A549 (cell line): Measurements from ENCODE around the gene TRMU. TPM values are rescaled to one million over a fixed set of nuclear protein-coding genes. Genes with fewer than 3 reads are reported as not detected.

ENCODE experiments used
- ATAC-seq, 2 experiments: fragments of 200-7000 bp in 1 of 2; fragments of >200 bp in 1 of 2; cut with Nextera tagmentation in 1 of 2; cut with Tn5 transposase in 1 of 2; 3 replicates each; pipeline versions ENCODE4 v1.8.0 to v1.9.1; 2018 to 2020; ENCODE audit warnings: mild to moderate bottlenecking in 1 of 2, moderate library complexity in 1 of 2
- CTCF ChIA-PET: fragments of 300-600 bp; sonication (Branson Sonifier 250); formaldehyde crosslinking; extraction: SDS; loops from one replicate; lab custom pipeline; 2021; ENCODE audit warnings: antibody characterized with exemption, inconsistent platforms; lab: Yijun Ruan, JAX
- POLR2A ChIA-PET: fragments of 350-600 bp; formaldehyde crosslinking; extraction: SDS; loops from one replicate; lab custom pipeline; 2021; ENCODE audit warnings: antibody characterized with exemption, inconsistent platforms; lab: Yijun Ruan, JAX
- DNase-seq, 2 experiments: peaks; one replicate each; pipeline versions ENCODE4 v3.0.0 to v3.0.0-alpha.2; 2011 to 2016; ENCODE audit warnings: low read depth in 1 of 2, low spot score in 1 of 2
- FAIRE-seq: peaks from 2 replicates; lab custom pipeline; 2011; peaks lifted over from hg19 to GRCh38; lab: Jason Lieb, UNC
- H3K27ac ChIP-seq, 2 experiments: fragments of >200 bp; sonication (Bioruptor Twin); formaldehyde crosslinking; 3 replicates each; pipeline ENCODE4 v1.5.1; 2016 to 2017
- H3K4me1 ChIP-seq: fragments of >200 bp; sonication (Bioruptor Twin); formaldehyde crosslinking; 3 replicates; pipeline ENCODE4 v1.6.1; 2016
- H3K4me2 ChIP-seq: fragments of >200 bp; sonication (Bioruptor Twin); formaldehyde crosslinking; 3 replicates; pipeline ENCODE4 v1.6.1; 2016
- H3K4me3 ChIP-seq: fragments of >200 bp; sonication (Bioruptor Twin); formaldehyde crosslinking; 3 replicates; pipeline ENCODE4 v1.5.1; 2016
- H3K9me3 ChIP-seq: fragments of >200 bp; sonication (Bioruptor Twin); formaldehyde crosslinking; 3 replicates; pipeline ENCODE4 v1.6.1; 2016
- BHLHE40 ChIP-seq: IDR thresholded peaks from 2 replicates; pipeline ENCODE4 v1.6.1; 2012; ENCODE audit warnings: low read depth, low read length, inconsistent platforms
- CHD2 ChIP-seq: fragments of 150-350 bp; IDR thresholded peaks from 2 replicates; pipeline ENCODE4 v1.6.1; 2014; ENCODE audit warnings: low read length; ENCODE audit not compliant: partially characterized antibody
- ELK1 ChIP-seq: fragments of 150-350 bp; IDR thresholded peaks from 2 replicates; pipeline ENCODE4 v1.6.1; 2014; ENCODE audit warnings: low read depth, mild to moderate bottlenecking, low read length
- EP300 ChIP-seq, 2 experiments: fragments of >200 bp; sonication (Bioruptor Twin); formaldehyde crosslinking; IDR thresholded peaks; 2 replicates in 1 of 2; 3 replicates in 1 of 2; pipeline ENCODE4 v1.6.1; 2016 to 2017
- ESRRA ChIP-seq: fragments of 150-350 bp; IDR thresholded peaks from 2 replicates; pipeline ENCODE4 v1.6.1; 2014; ENCODE audit warnings: mild to moderate bottlenecking, low read length, borderline replicate concordance
- FOSB ChIP-seq: fragments of 250-450 bp; sonication (Bioruptor Pico); IDR thresholded peaks from 2 replicates; pipeline ENCODE4 v1.5.0; 2020; ENCODE audit warnings: mild to moderate bottlenecking, moderate library complexity
- FOXS1 ChIP-seq: fragments of 250-450 bp; sonication (Bioruptor Pico); IDR thresholded peaks from 2 replicates; pipeline ENCODE4 v1.5.0; 2020; ENCODE audit warnings: mild to moderate bottlenecking, moderate library complexity
- HEYL ChIP-seq: fragments of 250-450 bp; sonication (Bioruptor Pico); IDR thresholded peaks from 2 replicates; pipeline ENCODE4 v1.8.0; 2021; ENCODE audit warnings: mild to moderate bottlenecking, moderate library complexity
- JUNB ChIP-seq: fragments of >200 bp; sonication (Bioruptor Twin); formaldehyde crosslinking; IDR thresholded peaks from 2 replicates; pipeline ENCODE4 v1.6.1; 2016
- MAFK ChIP-seq: fragments of 450-650 bp; IDR thresholded peaks from 2 replicates; pipeline ENCODE4 v1.6.1; 2014; ENCODE audit not compliant: partially characterized antibody
- NFE2L2 ChIP-seq: fragments of 150-350 bp; conservative IDR thresholded peaks from 2 replicates; pipeline ENCODE4 v1.6.1; 2014; ENCODE audit warnings: low read length
- NR3C1 ChIP-seq: fragments of >200 bp; sonication (Bioruptor Twin); formaldehyde crosslinking; IDR thresholded peaks from 3 replicates; pipeline ENCODE4 v1.6.1; 2017
- POLR2A ChIP-seq: IDR thresholded peaks from 2 replicates; pipeline ENCODE4 v1.6.1; 2012; ENCODE audit warnings: mild to moderate bottlenecking, low read length
- POLR2AphosphoS2 ChIP-seq: conservative IDR thresholded peaks from 2 replicates; pipeline ENCODE4 v1.6.1; 2012; ENCODE audit warnings: low read length, improper control_type of control experiment, inconsistent platforms
- RCOR1 ChIP-seq: fragments of 150-350 bp; IDR thresholded peaks from 2 replicates; pipeline ENCODE4 v1.6.1; 2014; ENCODE audit warnings: antibody characterized with exemption, low read length, low read depth
- REST ChIP-seq: fragments of 200-600 bp; sonication (generic); IDR thresholded peaks from 2 replicates; pipeline ENCODE4 v1.6.1; 2016; ENCODE audit warnings: antibody characterized with exemption, mild to moderate bottlenecking, moderate library complexity
- RFX5 ChIP-seq: fragments of 450-650 bp; IDR thresholded peaks from 2 replicates; pipeline ENCODE4 v1.7.1; 2014; ENCODE audit warnings: antibody characterized with exemption, mild to moderate bottlenecking, moderate library complexity
- RNF2 ChIP-seq: fragments of 200-600 bp; sonication (generic); IDR thresholded peaks from 2 replicates; pipeline ENCODE4 v1.6.1; 2016; ENCODE audit warnings: low read depth, mild to moderate bottlenecking, antibody characterized with exemption, moderate library complexity, borderline replicate concordance
- TFCP2L1 ChIP-seq: fragments of 250-450 bp; sonication (Bioruptor Pico); IDR thresholded peaks from 2 replicates; pipeline ENCODE4 v1.5.0; 2021; ENCODE audit warnings: mild to moderate bottlenecking
- TP53 ChIP-seq: fragments of 250-450 bp; sonication (Bioruptor Pico); IDR thresholded peaks from 2 replicates; pipeline ENCODE4 v1.5.0; 2021; ENCODE audit warnings: mild to moderate bottlenecking, moderate library complexity
- ZNF302 ChIP-seq: fragments of 250-450 bp; sonication (Bioruptor Pico); IDR thresholded peaks from 2 replicates; pipeline ENCODE4 v1.9.0; 2021; ENCODE audit warnings: inconsistent platforms, mild to moderate bottlenecking, moderate library complexity
- ZSCAN20 ChIP-seq: fragments of 250-450 bp; sonication (Bioruptor Pico); IDR thresholded peaks from 2 replicates; pipeline ENCODE4 v1.8.0; 2022; ENCODE audit warnings: mild to moderate bottlenecking, moderate library complexity
- WGBS: methylation state at CpG from one replicate; pipeline ENCODE4 v1.1.6; 2017; ENCODE audit errors: missing lambda C conversion rate; 5-methylcytosine and 5-hydroxymethylcytosine counted together
- polyA plus RNA-seq, 4 experiments: library from polyadenylated mRNA; depleted of rRNA in 3 of 4; stranded (reverse); fragments of >200 nt; fragmentation: RNase III in 1 of 4; extraction: RNeasy Plus Mini Kit Qiagen cat#74134 plus additional on column Dnase treatment in 1 of 4; gene quantifications; 2 replicates in 3 of 4; 3 replicates in 1 of 4; pipeline ENCODE4 v1.2.3, GENCODE V29; 2011 to 2017

The TRMU gene
- polyA plus RNA-seq, 2 of the 4 experiments (the other 2 are of a cell fraction): 33.4 to 44.1 TPM

GRCh38 chr22:46308283-46308988 is 27.1 kb upstream of the TRMU start:
- H3K27ac ChIP-seq: no peak overlapping the region
- DNase-seq (no peak), ATAC-seq (no peak), FAIRE-seq (no peak)
- TF ChIP-seq REST (no peak), ESRRA (no peak), RCOR1 (no peak), ZSCAN20 (CRISPR knock-in tag) (no peak), POLR2AphosphoS2 (no peak), FOXS1 (CRISPR knock-in tag) (no peak)
- H3K4me3 ChIP-seq: no peak overlapping the region
- H3K4me2 ChIP-seq: no peak overlapping the region
- H3K4me1 ChIP-seq: no peaks in the 10 kb centered on the region
- H3K9me3 ChIP-seq: no peaks in the 10 kb centered on the region
- WGBS: 91% methylated on average over 15 of the region's 23 CpGs
- CTCF ChIA-PET: interaction anchor here (2.0 to 20.1 kb wide), 2 partner anchors 187 to 314 kb away, joined by 8 to 272 read pairs; no protein-coding TSS in a partner anchor
- POLR2A ChIA-PET: no interaction called here

GRCh38 chr22:46309526-46310085 is 25.9 kb upstream of the TRMU start:
- ChIA-PET POLR2A (interaction anchor here (0.6 kb wide), 1 partner anchor 238 kb away, joined by 4 read pairs; no protein-coding TSS in a partner anchor), CTCF (interaction anchor here (2.0 to 20.1 kb wide), 2 partner anchors 189 to 315 kb away, joined by 8 to 272 read pairs; no protein-coding TSS in a partner anchor)
- Histone ChIP-seq H3K27ac (no peak overlapping the region), H3K4me3 (no peak overlapping the region), H3K9me3 (no peaks in the 10 kb centered on the region), H3K4me1 (no peaks in the 10 kb centered on the region), H3K4me2 (no peak overlapping the region)
- 95% methylated on average over 14 of the region's 15 CpGs for WGBS
- FAIRE-seq (no peak), ATAC-seq (no peak), DNase-seq (no peak)
- TF ChIP-seq MAFK (no peak), EP300 (IDR thresholded peaks at IDR 0.05) (no peak), JUNB (no peak), TP53 (CRISPR knock-in tag) (no peak), POLR2A (no peak), RNF2 (no peak), HEYL (no peak), RFX5 (no peak), NFE2L2 (no peak), NR3C1 (no peak), ELK1 (no peak), BHLHE40 (no peak), CHD2 (no peak), TFCP2L1 (CRISPR knock-in tag) (no peak), ZNF302 (CRISPR knock-in tag) (no peak), FOSB (CRISPR knock-in tag) (no peak)
